MM.1S (cell line): ENCODE results near the gene PI4K2A.
"Not testable (repeated sequence)": the region's sequence is repeated elsewhere in the genome, so short reads cannot be mapped to it uniquely, and the experiment has no call there.

Source experiments
- DNase-seq: peaks from one replicate; pipeline ENCODE4 v3.0.0-alpha.2; 2015
- H2AFZ ChIP-seq: fragments of 300-600 bp; sonication (generic); 2 replicates; pipeline ENCODE4 v1.6.0; 2016; ENCODE audit warnings: antibody characterized with exemption, low read length
- H3F3A ChIP-seq: fragments of 300-600 bp; sonication (generic); 2 replicates; pipeline ENCODE4 v1.6.1; 2016; ENCODE audit warnings: mild to moderate bottlenecking, antibody characterized with exemption, low read length, moderate library complexity, mixed read lengths; ENCODE audit not compliant: insufficient read depth
- H3K27ac ChIP-seq: fragments of 300-600 bp; sonication (generic); 2 replicates; pipeline ENCODE4 v1.5.1; 2016; ENCODE audit warnings: mild to moderate bottlenecking, low read length
- H3K27me3 ChIP-seq: fragments of 300-600 bp; sonication (generic); replicated peaks from 2 replicates; pipeline ENCODE4 v1.6.0; 2016; ENCODE audit warnings: low read length; ENCODE audit not compliant: insufficient read depth
- H3K36me3 ChIP-seq: fragments of 300-600 bp; sonication (generic); replicated peaks from 2 replicates; pipeline ENCODE4 v1.6.1; 2016; ENCODE audit warnings: mild to moderate bottlenecking, low read length, mixed read lengths; ENCODE audit not compliant: insufficient read depth
- H3K4me1 ChIP-seq: fragments of 300-600 bp; sonication (generic); 2 replicates; pipeline ENCODE4 v1.6.1; 2016; ENCODE audit warnings: low read length, mixed read lengths
- H3K4me2 ChIP-seq: fragments of 300-600 bp; sonication (generic); 2 replicates; pipeline ENCODE4 v1.6.0; 2016; ENCODE audit warnings: low read depth, low read length
- H3K4me3 ChIP-seq: fragments of 300-600 bp; sonication (generic); 2 replicates; pipeline ENCODE4 v1.5.1; 2016; ENCODE audit warnings: low read length, mixed read lengths
- H3K79me2 ChIP-seq: fragments of 300-600 bp; sonication (generic); 2 replicates; pipeline ENCODE4 v1.6.1; 2016; ENCODE audit warnings: mixed run types, low read length, mixed read lengths
- H3K9ac ChIP-seq: fragments of 300-600 bp; sonication (generic); 2 replicates; pipeline ENCODE4 v1.6.1; 2016; ENCODE audit warnings: low read length, mixed read lengths
- H3K9me2 ChIP-seq: fragments of 300-600 bp; sonication (generic); replicated peaks from 2 replicates; pipeline ENCODE4 v1.6.1; 2016; ENCODE audit warnings: mild to moderate bottlenecking, low read length, mixed read lengths; ENCODE audit not compliant: insufficient read depth
- H3K9me3 ChIP-seq: fragments of 300-600 bp; sonication (generic); replicated peaks from 2 replicates; pipeline ENCODE4 v1.6.1; 2016; ENCODE audit warnings: mild to moderate bottlenecking, low read length, mixed read lengths; ENCODE audit not compliant: insufficient read depth
- H4K20me1 ChIP-seq: fragments of 300-600 bp; sonication (generic); 2 replicates; pipeline ENCODE4 v1.6.1; 2016; ENCODE audit warnings: mild to moderate bottlenecking, low read length, moderate library complexity, mixed read lengths; ENCODE audit not compliant: insufficient read depth
- EZH2 ChIP-seq: fragments of 300-600 bp; sonication (generic); optimal IDR thresholded peaks from 2 replicates; pipeline ENCODE3; 2017; ENCODE audit warnings: low read depth, mild to moderate bottlenecking, antibody characterized with exemption, low read length, mixed read lengths
- EZH2phosphoT487 ChIP-seq: fragments of 300-600 bp; sonication (generic); IDR thresholded peaks from 2 replicates; pipeline ENCODE4 v1.6.1; 2018; ENCODE audit warnings: antibody characterized with exemption, low read length
- TF ChIP-seq, protein P1 (sequence below): fragments of 300-600 bp; sonication (generic); IDR thresholded peaks from 2 replicates; pipeline ENCODE4 v1.5.1; 2016; ENCODE audit warnings: antibody characterized with exemption, low read length, mixed read lengths

The PI4K2A gene

DNA sequence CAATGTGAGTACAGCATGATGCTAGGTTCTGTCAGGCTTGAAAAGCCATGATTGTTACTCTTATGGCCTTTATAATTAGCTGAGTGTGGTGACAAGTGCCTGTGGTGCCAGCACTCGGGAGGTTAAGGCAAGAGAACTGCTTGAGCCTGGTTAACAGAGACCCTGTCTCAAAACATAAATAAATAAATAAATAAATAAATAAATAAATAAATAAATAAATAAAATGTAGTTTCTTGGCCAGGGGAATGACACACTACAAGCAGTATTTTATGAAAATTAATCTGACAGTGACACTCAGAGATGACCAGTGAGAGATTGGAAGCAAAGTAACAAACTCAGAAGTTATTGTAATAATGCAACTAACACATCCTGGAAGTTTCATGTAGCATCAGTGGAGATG, 4.9 kb upstream of the PI4K2A start:
- no peak overlapping the region for H3K4me2 ChIP-seq
- H3K27me3 ChIP-seq, result no peaks in the 10 kb centered on the region
- no peaks in the 10 kb centered on the region for H3F3A ChIP-seq
- no peaks in the 10 kb centered on the region for H3K9me2 ChIP-seq
- H3K9ac ChIP-seq, result no peak overlapping the region
- TF ChIP-seq EZH2phosphoT487 (no peak), EZH2 (no peak)
- TF ChIP-seq, protein P1, sequence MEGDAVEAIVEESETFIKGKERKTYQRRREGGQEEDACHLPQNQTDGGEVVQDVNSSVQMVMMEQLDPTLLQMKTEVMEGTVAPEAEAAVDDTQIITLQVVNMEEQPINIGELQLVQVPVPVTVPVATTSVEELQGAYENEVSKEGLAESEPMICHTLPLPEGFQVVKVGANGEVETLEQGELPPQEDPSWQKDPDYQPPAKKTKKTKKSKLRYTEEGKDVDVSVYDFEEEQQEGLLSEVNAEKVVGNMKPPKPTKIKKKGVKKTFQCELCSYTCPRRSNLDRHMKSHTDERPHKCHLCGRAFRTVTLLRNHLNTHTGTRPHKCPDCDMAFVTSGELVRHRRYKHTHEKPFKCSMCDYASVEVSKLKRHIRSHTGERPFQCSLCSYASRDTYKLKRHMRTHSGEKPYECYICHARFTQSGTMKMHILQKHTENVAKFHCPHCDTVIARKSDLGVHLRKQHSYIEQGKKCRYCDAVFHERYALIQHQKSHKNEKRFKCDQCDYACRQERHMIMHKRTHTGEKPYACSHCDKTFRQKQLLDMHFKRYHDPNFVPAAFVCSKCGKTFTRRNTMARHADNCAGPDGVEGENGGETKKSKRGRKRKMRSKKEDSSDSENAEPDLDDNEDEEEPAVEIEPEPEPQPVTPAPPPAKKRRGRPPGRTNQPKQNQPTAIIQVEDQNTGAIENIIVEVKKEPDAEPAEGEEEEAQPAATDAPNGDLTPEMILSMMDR, result no peak
- no peaks in the 10 kb centered on the region for H3K9me3 ChIP-seq
- no peaks in the 10 kb centered on the region for H3K79me2 ChIP-seq
- DNase-seq, result no peak
- H2AFZ ChIP-seq, result no peak overlapping the region
- H3K4me1 ChIP-seq, result 0 out of 2 replicates have a peak, but pooled peaks cover 4% of the 10 kb centered on the region
- no peaks in the 10 kb centered on the region for H3K36me3 ChIP-seq
- H4K20me1 ChIP-seq, result no peaks in the 10 kb centered on the region
- H3K4me3 ChIP-seq, result no peak overlapping the region
- H3K27ac ChIP-seq, result no peak overlapping the region

DNA sequence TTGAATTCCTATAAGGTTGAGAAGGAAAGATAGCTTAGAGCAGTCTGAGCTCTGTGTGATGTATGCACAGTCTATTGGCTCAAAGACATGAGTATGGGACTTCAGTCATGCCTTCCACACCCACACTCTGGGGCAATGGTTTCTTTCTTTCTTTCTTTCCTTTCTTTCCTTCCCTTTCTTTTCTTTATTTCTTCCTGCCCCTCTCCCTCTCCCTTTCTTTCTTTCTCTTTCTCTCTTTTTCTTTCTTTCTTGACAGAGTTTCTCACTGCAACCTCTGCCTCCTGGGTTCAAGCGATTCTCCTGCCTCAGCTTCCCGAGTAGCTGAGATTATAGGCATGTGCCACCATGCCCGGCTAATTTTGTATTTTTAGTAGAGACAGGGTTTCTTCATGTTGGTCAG, 1.4 kb upstream of the PI4K2A start:
- H3K4me2 ChIP-seq, result not testable (repeated sequence)

DNA sequence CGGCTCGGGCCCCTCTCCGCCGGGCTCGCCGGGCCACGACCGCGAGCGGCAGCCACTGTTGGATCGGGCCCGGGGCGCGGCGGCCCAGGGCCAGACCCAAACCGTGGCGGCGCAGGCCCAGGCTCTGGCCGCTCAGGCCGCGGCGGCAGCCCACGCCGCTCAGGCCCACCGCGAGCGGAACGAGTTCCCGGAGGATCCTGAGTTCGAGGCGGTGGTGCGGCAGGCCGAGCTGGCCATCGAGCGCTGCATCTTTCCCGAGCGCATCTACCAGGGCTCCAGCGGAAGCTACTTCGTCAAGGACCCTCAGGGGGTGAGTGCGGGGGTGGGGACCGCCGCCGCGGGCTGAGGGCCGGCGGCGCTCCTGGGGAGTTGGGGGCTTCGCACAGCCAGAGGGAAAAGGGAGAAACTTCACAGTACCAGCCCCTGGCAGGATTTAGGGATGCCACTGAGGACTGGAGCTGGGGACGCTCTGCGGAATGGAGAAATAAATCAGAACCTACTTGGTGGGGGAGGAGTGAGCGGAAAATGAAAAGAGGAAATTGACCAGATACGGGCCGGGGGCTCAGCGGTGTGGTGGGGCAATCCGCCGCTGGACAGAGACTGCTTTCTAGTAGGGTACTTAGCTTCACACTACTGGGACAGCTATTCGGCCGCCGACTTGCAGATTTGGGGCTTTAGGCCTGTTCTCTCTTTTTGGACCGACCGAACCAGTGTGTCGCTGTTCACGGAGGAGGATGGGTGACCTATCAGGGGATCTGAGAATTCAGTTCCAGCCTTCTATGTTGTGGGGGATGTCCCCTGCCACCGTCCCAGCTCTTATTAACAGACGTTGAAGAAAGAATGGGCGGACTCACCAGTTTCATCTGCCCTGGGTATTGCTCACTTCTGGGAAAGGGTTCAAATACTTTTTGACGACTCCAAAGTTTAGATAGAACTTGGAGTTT, 669 bp downstream of the PI4K2A start:
- no peaks in the 10 kb centered on the region for H3F3A ChIP-seq
- TF ChIP-seq EZH2phosphoT487 (no peak), EZH2 (no peak)
- TF ChIP-seq, protein P1, result no peak
- H3K27me3 ChIP-seq, result no peaks in the 10 kb centered on the region
- H3K4me1 ChIP-seq, result 0 out of 2 replicates have a peak, but pooled peaks cover 4% of the 10 kb centered on the region
- no peaks in the 10 kb centered on the region for H3K9me3 ChIP-seq
- peak; percentile 25 for DNase-seq
- peak overlapping the region; percentile 82 for H3K9ac ChIP-seq
- H3K4me3 ChIP-seq, result peak overlapping the region; percentile 95
- 0 out of 2 replicates have a peak, but pooled peaks cover 6% of the 10 kb centered on the region for H4K20me1 ChIP-seq
- H3K4me2 ChIP-seq, result peak overlapping the region; percentile 88
- H3K27ac ChIP-seq, result peak overlapping the region; percentile 31; the same call in 1 of the 2 replicates
- H3K9me2 ChIP-seq, result no peaks in the 10 kb centered on the region
- H2AFZ ChIP-seq, result peak overlapping the region; percentile 56
- peaks cover 36% of the 10 kb centered on the region for H3K79me2 ChIP-seq
- H3K36me3 ChIP-seq, result no peaks in the 10 kb centered on the region; the same call in 1 of the 2 replicates

More for the DNA sequence above, 1.4 kb upstream of the PI4K2A start:
- H2AFZ ChIP-seq, H3K9me2 ChIP-seq, H3K36me3 ChIP-seq, H3K9ac ChIP-seq, H3K9me3 ChIP-seq, H3K27ac ChIP-seq, DNase-seq, H3K4me1 ChIP-seq, H3K27me3 ChIP-seq, H3F3A ChIP-seq, H4K20me1 ChIP-seq, H3K4me3 ChIP-seq: not testable (repeated sequence)
- H3K79me2 ChIP-seq, result peaks cover 26% of the 10 kb centered on the region

DNA sequence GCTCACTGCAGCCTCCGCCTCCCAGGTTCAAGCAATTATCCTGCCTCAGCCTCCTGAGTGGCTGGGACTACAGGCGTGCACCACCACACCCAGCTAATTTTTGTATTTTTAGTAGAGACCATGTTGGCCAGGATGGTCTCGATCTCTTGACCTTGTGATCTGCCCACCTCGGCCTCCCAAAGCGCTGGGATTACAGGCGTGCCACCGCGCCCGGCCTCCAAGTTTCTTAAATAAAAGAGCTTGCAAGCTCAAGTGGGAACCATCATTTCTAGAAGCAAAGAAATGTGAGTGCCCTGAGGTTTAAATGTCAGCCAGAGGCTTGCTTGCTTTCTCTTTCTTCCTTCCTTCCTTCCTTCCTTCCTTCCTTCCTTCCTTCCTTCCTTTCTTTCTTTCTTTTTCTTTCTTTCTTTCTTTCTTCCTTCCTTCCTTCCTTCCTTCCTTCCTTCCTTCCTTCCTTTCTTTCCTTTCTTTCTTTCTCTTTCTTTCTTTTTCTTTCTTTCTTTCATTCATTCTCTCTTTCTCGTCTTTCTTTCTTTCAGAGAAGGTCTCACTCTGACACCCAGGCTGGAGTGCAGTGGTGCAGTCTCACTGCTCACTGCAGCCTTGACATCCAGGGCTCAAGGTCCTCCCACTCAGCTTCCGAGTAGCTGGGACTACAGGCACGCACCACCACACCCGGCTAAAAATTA, 2.1 kb downstream of the PI4K2A start:
- peaks cover 42% of the 10 kb centered on the region for H3K79me2 ChIP-seq
- not testable (repeated sequence) for H3K9ac ChIP-seq, H3K27ac ChIP-seq, H3K27me3 ChIP-seq, H3K4me1 ChIP-seq, H3K4me2 ChIP-seq, DNase-seq, H4K20me1 ChIP-seq, H3F3A ChIP-seq, H3K36me3 ChIP-seq, H2AFZ ChIP-seq, H3K9me2 ChIP-seq, H3K4me3 ChIP-seq, H3K9me3 ChIP-seq
